ENCODE measurements around the gene CASTOR1. TPM values are rescaled to one million over a fixed set of nuclear protein-coding genes. Genes with fewer than 3 reads are reported as not detected.

Gene CASTOR1
- total RNA-seq, 1 experiment from 2014 or later: 16.0 TPM

DNA sequence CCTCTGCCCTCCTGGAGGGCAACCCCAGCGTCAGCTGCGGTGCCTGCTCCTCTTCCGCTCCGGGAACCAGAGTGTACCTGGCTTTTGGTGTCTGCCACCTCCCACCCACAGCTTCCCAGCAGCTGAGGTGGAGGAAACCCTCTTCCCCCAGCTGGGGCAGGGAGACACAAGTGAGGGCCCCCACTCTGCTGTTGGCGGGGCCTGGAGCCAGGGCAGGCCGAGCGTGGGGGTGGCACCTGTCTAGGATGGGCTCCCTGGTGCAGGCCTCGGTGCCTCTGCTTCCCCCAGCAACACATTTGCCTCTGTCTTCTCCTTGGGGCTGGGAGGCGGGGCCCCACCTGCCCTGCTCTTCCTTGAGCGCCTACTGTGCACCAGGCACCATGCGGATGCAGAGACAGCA, 29.0 kb downstream of the CASTOR1 start (continued):
- TF ChIP-seq, protein P1, sequence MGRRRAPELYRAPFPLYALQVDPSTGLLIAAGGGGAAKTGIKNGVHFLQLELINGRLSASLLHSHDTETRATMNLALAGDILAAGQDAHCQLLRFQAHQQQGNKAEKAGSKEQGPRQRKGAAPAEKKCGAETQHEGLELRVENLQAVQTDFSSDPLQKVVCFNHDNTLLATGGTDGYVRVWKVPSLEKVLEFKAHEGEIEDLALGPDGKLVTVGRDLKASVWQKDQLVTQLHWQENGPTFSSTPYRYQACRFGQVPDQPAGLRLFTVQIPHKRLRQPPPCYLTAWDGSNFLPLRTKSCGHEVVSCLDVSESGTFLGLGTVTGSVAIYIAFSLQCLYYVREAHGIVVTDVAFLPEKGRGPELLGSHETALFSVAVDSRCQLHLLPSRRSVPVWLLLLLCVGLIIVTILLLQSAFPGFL (CRISPR knock-in tag; IDR thresholded peaks at IDR 0.05; ENCODE audit: borderline replicate concordance): no peak
- TF ChIP-seq, protein P2, sequence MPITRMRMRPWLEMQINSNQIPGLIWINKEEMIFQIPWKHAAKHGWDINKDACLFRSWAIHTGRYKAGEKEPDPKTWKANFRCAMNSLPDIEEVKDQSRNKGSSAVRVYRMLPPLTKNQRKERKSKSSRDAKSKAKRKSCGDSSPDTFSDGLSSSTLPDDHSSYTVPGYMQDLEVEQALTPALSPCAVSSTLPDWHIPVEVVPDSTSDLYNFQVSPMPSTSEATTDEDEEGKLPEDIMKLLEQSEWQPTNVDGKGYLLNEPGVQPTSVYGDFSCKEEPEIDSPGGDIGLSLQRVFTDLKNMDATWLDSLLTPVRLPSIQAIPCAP (CRISPR knock-in tag; IDR thresholded peaks at IDR 0.05): no peak
- TF ChIP-seq, protein P3, sequence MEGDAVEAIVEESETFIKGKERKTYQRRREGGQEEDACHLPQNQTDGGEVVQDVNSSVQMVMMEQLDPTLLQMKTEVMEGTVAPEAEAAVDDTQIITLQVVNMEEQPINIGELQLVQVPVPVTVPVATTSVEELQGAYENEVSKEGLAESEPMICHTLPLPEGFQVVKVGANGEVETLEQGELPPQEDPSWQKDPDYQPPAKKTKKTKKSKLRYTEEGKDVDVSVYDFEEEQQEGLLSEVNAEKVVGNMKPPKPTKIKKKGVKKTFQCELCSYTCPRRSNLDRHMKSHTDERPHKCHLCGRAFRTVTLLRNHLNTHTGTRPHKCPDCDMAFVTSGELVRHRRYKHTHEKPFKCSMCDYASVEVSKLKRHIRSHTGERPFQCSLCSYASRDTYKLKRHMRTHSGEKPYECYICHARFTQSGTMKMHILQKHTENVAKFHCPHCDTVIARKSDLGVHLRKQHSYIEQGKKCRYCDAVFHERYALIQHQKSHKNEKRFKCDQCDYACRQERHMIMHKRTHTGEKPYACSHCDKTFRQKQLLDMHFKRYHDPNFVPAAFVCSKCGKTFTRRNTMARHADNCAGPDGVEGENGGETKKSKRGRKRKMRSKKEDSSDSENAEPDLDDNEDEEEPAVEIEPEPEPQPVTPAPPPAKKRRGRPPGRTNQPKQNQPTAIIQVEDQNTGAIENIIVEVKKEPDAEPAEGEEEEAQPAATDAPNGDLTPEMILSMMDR (IDR thresholded peaks at IDR 0.05): no peak
- TF ChIP-seq EMX1 (CRISPR knock-in tag; IDR thresholded peaks at IDR 0.05): no peak

DNA sequence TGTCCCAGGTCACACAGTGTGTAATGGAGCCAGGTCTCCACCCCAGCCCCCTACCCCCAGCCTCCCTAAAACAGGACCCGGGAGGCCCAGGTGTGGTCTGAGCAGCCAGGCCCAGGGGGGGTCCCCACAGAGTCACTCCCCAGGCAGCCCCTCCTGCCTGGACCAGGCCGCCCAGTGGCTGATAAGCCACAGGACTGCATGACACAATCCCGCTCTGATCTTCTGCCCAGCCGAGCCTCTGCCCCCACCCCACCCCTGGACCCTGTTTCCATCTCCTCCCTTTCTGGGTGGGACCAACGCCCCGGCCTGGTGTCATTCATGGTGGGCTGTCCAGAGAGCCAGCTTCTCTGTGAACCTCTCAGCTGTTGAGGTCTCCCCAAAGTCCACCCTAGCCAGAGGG, 35.0 kb downstream of the CASTOR1 start:
- no peaks in the 10 kb centered on the region for H3K9me3 Mint-ChIP-seq
- CTCF ChIA-PET: interaction anchor here (0.7 to 3.6 kb wide), 5 partner anchors 9 to 143 kb away, joined by 3 to 48 read pairs (median 7); partner anchors contain the start of gene CASTOR1
- POLR2A ChIA-PET: no interaction called here
- DNase-seq (ENCODE audit: low spot score) (no peak), ATAC-seq (no peak)
- H3K27me3 Mint-ChIP-seq (ENCODE audit: low read depth): peaks cover 3% of the 10 kb centered on the region; the same call in 1 of the 2 replicates
- H3K27ac Mint-ChIP-seq: no peak overlapping the region
- H3K36me3 Mint-ChIP-seq: no peaks in the 10 kb centered on the region
- no peak overlapping the region for H3K4me3 Mint-ChIP-seq
- H3K4me1 Mint-ChIP-seq: peaks cover 31% of the 10 kb centered on the region
- no peak for TF ChIP-seq ETV6 (CRISPR knock-in tag; IDR thresholded peaks at IDR 0.05)
- no peak for TF ChIP-seq ESRRA (CRISPR knock-in tag; IDR thresholded peaks at IDR 0.05; ENCODE audit: borderline replicate concordance)
- TF ChIP-seq, protein P4, sequence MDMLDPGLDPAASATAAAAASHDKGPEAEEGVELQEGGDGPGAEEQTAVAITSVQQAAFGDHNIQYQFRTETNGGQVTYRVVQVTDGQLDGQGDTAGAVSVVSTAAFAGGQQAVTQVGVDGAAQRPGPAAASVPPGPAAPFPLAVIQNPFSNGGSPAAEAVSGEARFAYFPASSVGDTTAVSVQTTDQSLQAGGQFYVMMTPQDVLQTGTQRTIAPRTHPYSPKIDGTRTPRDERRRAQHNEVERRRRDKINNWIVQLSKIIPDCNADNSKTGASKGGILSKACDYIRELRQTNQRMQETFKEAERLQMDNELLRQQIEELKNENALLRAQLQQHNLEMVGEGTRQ (CRISPR knock-in tag; IDR thresholded peaks at IDR 0.05): no peak

DNA sequence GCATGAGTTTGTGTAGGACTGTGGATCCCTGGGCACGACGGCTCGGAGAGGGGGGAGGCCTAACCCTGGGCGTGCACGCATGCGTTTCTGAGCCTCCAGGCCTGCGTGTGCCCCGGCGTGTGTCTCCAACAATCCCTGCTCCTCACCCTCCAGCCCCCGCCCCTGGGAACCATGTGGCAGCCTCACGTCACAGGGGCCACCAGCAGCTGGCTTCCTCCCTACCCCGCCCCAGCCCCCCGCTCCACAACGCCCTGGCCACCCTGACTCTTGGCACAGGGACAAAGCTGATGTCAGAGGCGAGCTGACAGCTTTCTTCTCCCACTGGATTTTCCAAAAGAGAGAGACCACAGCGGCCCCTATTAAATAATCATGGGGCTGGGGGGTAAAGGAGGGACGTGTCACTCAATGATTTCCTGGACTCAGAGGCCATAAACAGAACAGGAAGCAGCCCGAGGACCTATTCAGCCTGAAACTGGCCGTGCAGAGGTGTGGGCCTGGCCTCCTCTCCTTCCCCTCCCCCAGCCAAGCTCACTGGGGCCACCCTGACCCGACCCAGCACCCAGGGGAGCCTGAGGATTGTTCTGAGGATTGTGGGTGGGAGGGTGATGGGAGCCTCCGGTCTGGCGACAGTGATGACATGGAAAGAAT, 36.0 kb downstream of the CASTOR1 start:
- Mint-ChIP-seq H3K36me3 (no peaks in the 10 kb centered on the region), H3K4me3 (no peak overlapping the region), H3K4me1 (peaks cover 35% of the 10 kb centered on the region), H3K9me3 (no peaks in the 10 kb centered on the region), H3K27ac (peak overlapping the region; percentile 65), H3K27me3 (ENCODE audit: low read depth) (peaks cover 3% of the 10 kb centered on the region; the same call in 1 of the 2 replicates)
- DNase-seq (ENCODE audit: low spot score): no peak
- no peak for ATAC-seq
- CTCF ChIA-PET: interaction anchor here (0.6 to 3.6 kb wide), 5 partner anchors 10 to 171 kb away, joined by 3 to 48 read pairs (median 4); partner anchors contain the start of gene CASTOR1
- POLR2A ChIA-PET: no interaction called here
- TF ChIP-seq, protein P5, sequence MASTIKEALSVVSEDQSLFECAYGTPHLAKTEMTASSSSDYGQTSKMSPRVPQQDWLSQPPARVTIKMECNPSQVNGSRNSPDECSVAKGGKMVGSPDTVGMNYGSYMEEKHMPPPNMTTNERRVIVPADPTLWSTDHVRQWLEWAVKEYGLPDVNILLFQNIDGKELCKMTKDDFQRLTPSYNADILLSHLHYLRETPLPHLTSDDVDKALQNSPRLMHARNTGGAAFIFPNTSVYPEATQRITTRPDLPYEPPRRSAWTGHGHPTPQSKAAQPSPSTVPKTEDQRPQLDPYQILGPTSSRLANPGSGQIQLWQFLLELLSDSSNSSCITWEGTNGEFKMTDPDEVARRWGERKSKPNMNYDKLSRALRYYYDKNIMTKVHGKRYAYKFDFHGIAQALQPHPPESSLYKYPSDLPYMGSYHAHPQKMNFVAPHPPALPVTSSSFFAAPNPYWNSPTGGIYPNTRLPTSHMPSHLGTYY (CRISPR knock-in tag; IDR thresholded peaks at IDR 0.05): no peak
- TF ChIP-seq GABPB1 (CRISPR knock-in tag; IDR thresholded peaks at IDR 0.05): no peak
- TF ChIP-seq, protein P6, sequence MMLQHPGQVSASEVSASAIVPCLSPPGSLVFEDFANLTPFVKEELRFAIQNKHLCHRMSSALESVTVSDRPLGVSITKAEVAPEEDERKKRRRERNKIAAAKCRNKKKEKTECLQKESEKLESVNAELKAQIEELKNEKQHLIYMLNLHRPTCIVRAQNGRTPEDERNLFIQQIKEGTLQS (CRISPR knock-in tag; conservative IDR thresholded peaks at IDR 0.05): no peak
- TF ChIP-seq MXD4 (CRISPR knock-in tag; IDR thresholded peaks at IDR 0.05; ENCODE audit: borderline replicate concordance): no peak
- TF ChIP-seq HMGA2 (CRISPR knock-in tag; IDR thresholded peaks at IDR 0.05): no peak
- TF ChIP-seq, protein P7, sequence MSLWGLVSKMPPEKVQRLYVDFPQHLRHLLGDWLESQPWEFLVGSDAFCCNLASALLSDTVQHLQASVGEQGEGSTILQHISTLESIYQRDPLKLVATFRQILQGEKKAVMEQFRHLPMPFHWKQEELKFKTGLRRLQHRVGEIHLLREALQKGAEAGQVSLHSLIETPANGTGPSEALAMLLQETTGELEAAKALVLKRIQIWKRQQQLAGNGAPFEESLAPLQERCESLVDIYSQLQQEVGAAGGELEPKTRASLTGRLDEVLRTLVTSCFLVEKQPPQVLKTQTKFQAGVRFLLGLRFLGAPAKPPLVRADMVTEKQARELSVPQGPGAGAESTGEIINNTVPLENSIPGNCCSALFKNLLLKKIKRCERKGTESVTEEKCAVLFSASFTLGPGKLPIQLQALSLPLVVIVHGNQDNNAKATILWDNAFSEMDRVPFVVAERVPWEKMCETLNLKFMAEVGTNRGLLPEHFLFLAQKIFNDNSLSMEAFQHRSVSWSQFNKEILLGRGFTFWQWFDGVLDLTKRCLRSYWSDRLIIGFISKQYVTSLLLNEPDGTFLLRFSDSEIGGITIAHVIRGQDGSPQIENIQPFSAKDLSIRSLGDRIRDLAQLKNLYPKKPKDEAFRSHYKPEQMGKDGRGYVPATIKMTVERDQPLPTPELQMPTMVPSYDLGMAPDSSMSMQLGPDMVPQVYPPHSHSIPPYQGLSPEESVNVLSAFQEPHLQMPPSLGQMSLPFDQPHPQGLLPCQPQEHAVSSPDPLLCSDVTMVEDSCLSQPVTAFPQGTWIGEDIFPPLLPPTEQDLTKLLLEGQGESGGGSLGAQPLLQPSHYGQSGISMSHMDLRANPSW (CRISPR knock-in tag; conservative IDR thresholded peaks at IDR 0.05; ENCODE audit: low read depth): no peak
- TF ChIP-seq, protein P8, sequence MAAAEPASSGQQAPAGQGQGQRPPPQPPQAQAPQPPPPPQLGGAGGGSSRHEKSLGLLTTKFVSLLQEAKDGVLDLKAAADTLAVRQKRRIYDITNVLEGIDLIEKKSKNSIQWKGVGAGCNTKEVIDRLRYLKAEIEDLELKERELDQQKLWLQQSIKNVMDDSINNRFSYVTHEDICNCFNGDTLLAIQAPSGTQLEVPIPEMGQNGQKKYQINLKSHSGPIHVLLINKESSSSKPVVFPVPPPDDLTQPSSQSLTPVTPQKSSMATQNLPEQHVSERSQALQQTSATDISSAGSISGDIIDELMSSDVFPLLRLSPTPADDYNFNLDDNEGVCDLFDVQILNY (CRISPR knock-in tag; IDR thresholded peaks at IDR 0.05): no peak
- TF ChIP-seq, protein P9, sequence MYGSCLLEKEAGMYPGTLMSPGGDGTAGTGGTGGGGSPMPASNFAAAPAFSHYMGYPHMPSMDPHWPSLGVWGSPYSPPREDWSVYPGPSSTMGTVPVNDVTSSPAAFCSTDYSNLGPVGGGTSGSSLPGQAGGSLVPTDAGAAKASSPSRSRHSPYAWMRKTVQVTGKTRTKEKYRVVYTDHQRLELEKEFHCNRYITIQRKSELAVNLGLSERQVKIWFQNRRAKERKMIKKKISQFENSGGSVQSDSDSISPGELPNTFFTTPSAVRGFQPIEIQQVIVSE (CRISPR knock-in tag; IDR thresholded peaks at IDR 0.05; ENCODE audit: borderline replicate concordance): no peak
- no peak for TF ChIP-seq FOXP1 (CRISPR knock-in tag; IDR thresholded peaks at IDR 0.05; ENCODE audit: borderline replicate concordance)
- TF ChIP-seq ZBTB21 (CRISPR knock-in tag; IDR thresholded peaks at IDR 0.05; ENCODE audit: borderline replicate concordance): no peak
- no peak for TF ChIP-seq NFYB (CRISPR knock-in tag; conservative IDR thresholded peaks at IDR 0.05; ENCODE audit: low read depth)
- TF ChIP-seq SP1 (CRISPR knock-in tag; conservative IDR thresholded peaks at IDR 0.05): no peak
- TF ChIP-seq, protein P10, sequence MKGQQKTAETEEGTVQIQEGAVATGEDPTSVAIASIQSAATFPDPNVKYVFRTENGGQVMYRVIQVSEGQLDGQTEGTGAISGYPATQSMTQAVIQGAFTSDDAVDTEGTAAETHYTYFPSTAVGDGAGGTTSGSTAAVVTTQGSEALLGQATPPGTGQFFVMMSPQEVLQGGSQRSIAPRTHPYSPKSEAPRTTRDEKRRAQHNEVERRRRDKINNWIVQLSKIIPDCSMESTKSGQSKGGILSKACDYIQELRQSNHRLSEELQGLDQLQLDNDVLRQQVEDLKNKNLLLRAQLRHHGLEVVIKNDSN (CRISPR knock-in tag; IDR thresholded peaks at IDR 0.05): no peak
